Mesendoderm (in vitro differentiated cells): ENCODE measurements around the gene RABGAP1L.

ENCODE experiments used
- DNase-seq: peaks from one replicate; pipeline ENCODE4 v3.0.0; 2013
- H2AK5ac ChIP-seq: 2 replicates; pipeline ENCODE4 v1.6.1; 2013; ENCODE audit warnings: low read length, inconsistent platforms
- H2BK120ac ChIP-seq: 2 replicates; pipeline ENCODE4 v1.6.1; 2013; ENCODE audit warnings: low read depth, mild to moderate bottlenecking, low read length, moderate library complexity, mixed read lengths
- H2BK15ac ChIP-seq: replicated peaks from 2 replicates; pipeline ENCODE4 v1.6.1; 2013; ENCODE audit warnings: low read depth, mild to moderate bottlenecking, moderate library complexity
- H2BK5ac ChIP-seq: 2 replicates; pipeline ENCODE4 v1.6.1; 2013; ENCODE audit warnings: low read length, inconsistent platforms
- H3K18ac ChIP-seq: 2 replicates; pipeline ENCODE4 v1.6.1; 2013; ENCODE audit warnings: mild to moderate bottlenecking, low read length, mixed read lengths
- H3K23ac ChIP-seq: one replicate; pipeline ENCODE4 v1.6.1; 2013; ENCODE audit warnings: low read length
- H3K27ac ChIP-seq: 2 replicates; pipeline ENCODE4 v1.5.1; 2013; ENCODE audit warnings: low read depth, mild to moderate bottlenecking, inconsistent platforms, low read length, moderate library complexity
- H3K27me3 ChIP-seq: 2 replicates; pipeline ENCODE4 v1.6.1; 2013; ENCODE audit warnings: low read length, control low read depth, mild to moderate bottlenecking, inconsistent platforms; ENCODE audit not compliant: insufficient read depth, poor library complexity
- H3K36me3 ChIP-seq: 2 replicates; pipeline ENCODE4 v1.6.1; 2013; ENCODE audit warnings: low read length, inconsistent platforms; ENCODE audit not compliant: control insufficient read depth, insufficient read depth
- H3K4ac ChIP-seq: one replicate; pipeline ENCODE4 v1.6.1; 2013; ENCODE audit warnings: low read depth, mild to moderate bottlenecking, low read length, moderate library complexity
- H3K4me1 ChIP-seq: 2 replicates; pipeline ENCODE4 v1.6.1; 2013; ENCODE audit warnings: low read depth, low read length, inconsistent platforms; ENCODE audit not compliant: control insufficient read depth
- H3K4me2 ChIP-seq: 2 replicates; pipeline ENCODE4 v1.6.1; 2013; ENCODE audit warnings: low read length
- H3K4me3 ChIP-seq: 2 replicates; pipeline ENCODE4 v1.5.1; 2013; ENCODE audit warnings: mild to moderate bottlenecking, low read length
- H3K56ac ChIP-seq: one replicate; pipeline ENCODE4 v1.6.1; 2013; ENCODE audit warnings: low read length
- H3K79me1 ChIP-seq: 2 replicates; pipeline ENCODE4 v1.6.1; 2013; ENCODE audit warnings: low read length, inconsistent platforms
- H3K79me2 ChIP-seq: 2 replicates; pipeline ENCODE4 v1.6.1; 2013; ENCODE audit warnings: mild to moderate bottlenecking, low read length; ENCODE audit not compliant: control insufficient read depth, insufficient read depth
- H3K9ac ChIP-seq: 2 replicates; pipeline ENCODE4 v1.6.1; 2013; ENCODE audit warnings: low read length, inconsistent platforms
- H4K5ac ChIP-seq: one replicate; pipeline ENCODE4 v1.6.1; 2013; ENCODE audit warnings: low read length
- H4K8ac ChIP-seq: one replicate; pipeline ENCODE4 v1.6.1; 2013; ENCODE audit warnings: low read depth, mild to moderate bottlenecking, control low read depth, low read length, moderate library complexity
- WGBS: extraction: QIAGEN DNeasy Blood & Tissue Kit; methylation state at CpG from one replicate; pipeline ENCODE4 v1.1.7; 2013; ENCODE audit warnings: low lambda C conversion rate, missing lambda C conversion rate; ENCODE audit not compliant: insufficient coverage; ENCODE audit errors: extremely low coverage; 5-methylcytosine and 5-hydroxymethylcytosine counted together

RABGAP1L gene

DNA sequence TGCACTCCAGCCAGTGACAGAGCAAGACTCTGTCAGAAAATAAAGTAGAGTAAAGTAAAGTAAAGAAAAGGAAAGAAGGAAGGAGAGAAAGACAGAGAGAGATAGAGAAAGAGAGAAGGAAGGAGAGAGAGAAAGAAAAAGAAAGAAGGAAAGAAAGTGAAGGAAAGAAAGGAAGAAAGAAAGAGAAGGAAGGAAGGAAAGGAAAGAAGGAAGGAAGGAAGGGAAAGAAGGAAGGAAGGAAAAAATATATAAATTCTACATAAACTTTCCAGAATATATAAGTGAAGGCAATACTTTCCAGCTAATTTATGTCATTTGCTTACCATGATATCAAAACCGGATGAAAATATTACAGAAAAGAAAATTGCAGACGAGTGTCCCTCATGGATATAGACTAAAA lies 216.7 kb downstream of the RABGAP1L start:
- no peak overlapping the region for H4K8ac ChIP-seq
- no peak overlapping the region for H3K23ac ChIP-seq
- H3K36me3 ChIP-seq = no peaks in the 10 kb centered on the region
- H3K4me1 ChIP-seq = no peaks in the 10 kb centered on the region
- H3K9ac ChIP-seq = no peak overlapping the region
- H3K27ac ChIP-seq = no peak overlapping the region
- H3K79me2 ChIP-seq = no peaks in the 10 kb centered on the region
- no peak overlapping the region for H3K56ac ChIP-seq
- H3K4me3 ChIP-seq = no peak overlapping the region
- no peak overlapping the region for H3K4ac ChIP-seq
- H4K5ac ChIP-seq = no peak overlapping the region
- H3K79me1 ChIP-seq = no peaks in the 10 kb centered on the region
- DNase-seq = no peak
- no peak overlapping the region for H2BK5ac ChIP-seq
- no CpG with 5 or more reads among the region's 2 CpGs for WGBS
- H3K4me2 ChIP-seq = no peak overlapping the region
- H3K18ac ChIP-seq = no peak overlapping the region
- no peaks in the 10 kb centered on the region for H3K27me3 ChIP-seq
- no peak overlapping the region for H2AK5ac ChIP-seq
- no peak overlapping the region for H2BK120ac ChIP-seq
- no peak overlapping the region for H2BK15ac ChIP-seq

GRCh38 chr1:174391716-174392115 lies 232.4 kb downstream of the RABGAP1L start:
- Histone ChIP-seq H3K36me3 (no peaks in the 10 kb centered on the region), H3K27ac (no peak overlapping the region), H2AK5ac (no peak overlapping the region), H3K4ac (no peak overlapping the region), H3K9ac (no peak overlapping the region), H2BK5ac (no peak overlapping the region), H2BK120ac (no peak overlapping the region), H3K4me2 (no peak overlapping the region), H3K27me3 (no peaks in the 10 kb centered on the region), H3K4me3 (no peak overlapping the region), H4K8ac (no peak overlapping the region), H3K23ac (no peak overlapping the region), H3K79me2 (no peaks in the 10 kb centered on the region), H3K18ac (no peak overlapping the region), H2BK15ac (no peak overlapping the region), H4K5ac (no peak overlapping the region), H3K56ac (no peak overlapping the region), H3K79me1 (no peaks in the 10 kb centered on the region), H3K4me1 (no peaks in the 10 kb centered on the region)
- no peak for DNase-seq

GRCh38 chr1:174393885-174394284 lies 234.6 kb downstream of the RABGAP1L start:
- Histone ChIP-seq H3K4me3 (no peak overlapping the region), H4K8ac (no peak overlapping the region), H3K27me3 (no peaks in the 10 kb centered on the region), H2BK120ac (no peak overlapping the region), H2AK5ac (no peak overlapping the region), H4K5ac (no peak overlapping the region), H3K9ac (no peak overlapping the region), H3K4me1 (no peaks in the 10 kb centered on the region), H3K79me2 (no peaks in the 10 kb centered on the region), H3K18ac (no peak overlapping the region), H3K56ac (no peak overlapping the region), H2BK15ac (no peak overlapping the region), H3K4me2 (no peak overlapping the region), H2BK5ac (no peak overlapping the region), H3K27ac (no peak overlapping the region), H3K36me3 (no peaks in the 10 kb centered on the region), H3K4ac (no peak overlapping the region), H3K23ac (no peak overlapping the region), H3K79me1 (no peaks in the 10 kb centered on the region)
- no peak for DNase-seq
- no CpG with 5 or more reads among the region's 4 CpGs for WGBS

DNA sequence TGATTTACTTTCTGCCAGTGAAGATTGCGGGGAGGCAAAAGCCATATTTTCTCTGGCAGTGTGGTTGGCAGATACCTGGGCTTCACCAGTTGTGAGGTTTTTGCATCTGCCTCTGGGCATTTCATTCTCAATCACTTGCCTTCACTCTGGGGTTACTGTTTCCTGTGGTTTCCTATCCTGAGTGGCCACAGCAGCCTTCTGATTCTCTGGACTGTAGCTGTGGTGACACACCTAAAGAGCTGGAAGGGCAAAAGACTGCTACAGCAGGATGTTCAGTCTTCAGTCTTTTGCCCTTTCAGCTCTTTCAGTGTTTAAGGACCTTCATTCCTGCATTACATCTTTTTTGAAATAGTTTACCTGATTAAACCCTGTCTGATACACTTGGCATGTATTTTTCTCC lies 237.9 kb downstream of the RABGAP1L start:
- no CpG with 5 or more reads among the region's 1 CpG for WGBS
- Histone ChIP-seq H3K56ac (no peak overlapping the region), H2BK120ac (no peak overlapping the region), H4K8ac (no peak overlapping the region), H3K4ac (no peak overlapping the region), H2BK15ac (no peak overlapping the region), H3K4me3 (no peak overlapping the region), H4K5ac (no peak overlapping the region), H3K4me2 (no peak overlapping the region), H3K36me3 (no peaks in the 10 kb centered on the region), H3K27me3 (no peaks in the 10 kb centered on the region), H3K27ac (no peak overlapping the region), H3K9ac (no peak overlapping the region), H3K4me1 (no peaks in the 10 kb centered on the region), H3K79me1 (no peaks in the 10 kb centered on the region), H2BK5ac (no peak overlapping the region), H3K18ac (no peak overlapping the region), H3K23ac (no peak overlapping the region), H3K79me2 (no peaks in the 10 kb centered on the region), H2AK5ac (no peak overlapping the region)
- no peak for DNase-seq

- Histone ChIP-seq H3K4ac (no peak overlapping the region), H3K4me3 (no peak overlapping the region), H3K27me3 (no peaks in the 10 kb centered on the region), H3K4me1 (no peaks in the 10 kb centered on the region), H2BK120ac (no peak overlapping the region), H2BK15ac (no peak overlapping the region), H3K79me2 (no peaks in the 10 kb centered on the region), H3K18ac (no peak overlapping the region), H3K27ac (no peak overlapping the region), H4K5ac (no peak overlapping the region), H3K9ac (no peak overlapping the region), H2BK5ac (no peak overlapping the region), H3K23ac (no peak overlapping the region), H3K56ac (no peak overlapping the region), H3K36me3 (no peaks in the 10 kb centered on the region), H4K8ac (no peak overlapping the region), H2AK5ac (no peak overlapping the region), H3K4me2 (no peak overlapping the region), H3K79me1 (no peaks in the 10 kb centered on the region)
- WGBS = no CpG with 5 or more reads among the region's 4 CpGs
- no peak for DNase-seq
These were observed 238.9 kb downstream of the RABGAP1L start for GRCh38 chr1:174398246-174398645.

GRCh38 chr1:174399211-174399610 lies 239.9 kb downstream of the RABGAP1L start:
- H3K27ac ChIP-seq = no peak overlapping the region
- no peak overlapping the region for H3K56ac ChIP-seq
- no peak overlapping the region for H3K23ac ChIP-seq
- no peak overlapping the region for H2BK120ac ChIP-seq
- H3K36me3 ChIP-seq = no peaks in the 10 kb centered on the region
- no peak for DNase-seq
- H3K18ac ChIP-seq = no peak overlapping the region
- no peak overlapping the region for H4K8ac ChIP-seq
- H2AK5ac ChIP-seq = no peak overlapping the region
- no CpG with 5 or more reads among the region's 1 CpG for WGBS
- no peak overlapping the region for H4K5ac ChIP-seq
- no peak overlapping the region for H2BK5ac ChIP-seq
- no peaks in the 10 kb centered on the region for H3K79me2 ChIP-seq
- H3K27me3 ChIP-seq = no peaks in the 10 kb centered on the region
- no peak overlapping the region for H3K4me3 ChIP-seq
- H3K9ac ChIP-seq = no peak overlapping the region
- H3K4ac ChIP-seq = no peak overlapping the region
- H2BK15ac ChIP-seq = no peak overlapping the region
- no peak overlapping the region for H3K4me2 ChIP-seq
- no peaks in the 10 kb centered on the region for H3K4me1 ChIP-seq
- no peaks in the 10 kb centered on the region for H3K79me1 ChIP-seq
